GM12878 (cell line): ENCODE measurements around the gene ASAP2. TPM values are rescaled to one million over a fixed set of nuclear protein-coding genes. Genes with fewer than 3 reads are reported as not detected.

ENCODE experiments used
- ATAC-seq: fragments of 200-7000 bp; cut with Tn5 transposase; 3 replicates; pipeline ENCODE4 v1.9.1; 2020; ENCODE audit warnings: mild to moderate bottlenecking, moderate library complexity
- BruUV-seq: library from RNA; stranded (reverse); fragments of 400-500 nt; replicated peaks from 2 replicates; lab custom pipeline; 2021; lab: Mats Ljungman, UMichigan
- CTCF ChIA-PET: fragments of 300-600 bp; sonication (Branson Sonifier 250); formaldehyde crosslinking; extraction: SDS; loops from one replicate; lab custom pipeline; 2021; ENCODE audit warnings: inconsistent platforms; lab: Yijun Ruan, JAX
- POLR2A ChIA-PET: fragments of 350-600 bp; formaldehyde crosslinking; extraction: SDS; loops from one replicate; lab custom pipeline; 2021; ENCODE audit warnings: inconsistent platforms; lab: Charles Lee
- RAD21 ChIA-PET: fragments of 300-600 bp; sonication (Branson Sonifier 250); formaldehyde crosslinking; loops from one replicate; lab custom pipeline; 2023; ENCODE audit warnings: antibody characterized with exemption; ENCODE audit not compliant: unreplicated experiment; lab: Charles Lee
- SMC1A ChIA-PET: fragments of 300-600 bp; sonication (Branson Sonifier 250); formaldehyde crosslinking; loops from one replicate; lab custom pipeline; 2023; ENCODE audit not compliant: unreplicated experiment, uncharacterized antibody; lab: Charles Lee
- DNase-seq: peaks from one replicate; pipeline ENCODE4 v3.0.0-alpha.2; 2011; ENCODE audit warnings: low read depth, low spot score
- FAIRE-seq: peaks from 3 replicates; lab custom pipeline; 2011; peaks lifted over from hg19 to GRCh38; lab: Jason Lieb, UNC
- H2AFZ ChIP-seq: 2 replicates; pipeline ENCODE4 v1.6.0; 2011; ENCODE audit warnings: low read depth, low read length, control low read depth; ENCODE audit not compliant: control insufficient read depth
- H3K27ac ChIP-seq: 2 replicates; pipeline ENCODE4 v1.5.1; 2011; ENCODE audit warnings: control low read depth; ENCODE audit not compliant: control insufficient read depth, insufficient read depth
- H3K27me3 ChIP-seq, 2 experiments: replicated peaks in 1 of 2; 2 replicates each; pipeline versions ENCODE4 v1.6.0 to v1.6.1; 2011; ENCODE audit warnings: low read length in 1 of 2; ENCODE audit not compliant: control insufficient read depth in 2 of 2, insufficient read depth in 2 of 2
- H3K36me3 ChIP-seq, 2 experiments: 2 replicates each; pipeline ENCODE4 v1.5.1; 2011; ENCODE audit warnings: low read length in 1 of 2; ENCODE audit not compliant: control insufficient read depth in 2 of 2, insufficient read depth in 2 of 2
- H3K4me1 ChIP-seq: 2 replicates; pipeline ENCODE4 v1.6.1; 2011; ENCODE audit warnings: mild to moderate bottlenecking, low read length, moderate library complexity, mixed read lengths; ENCODE audit not compliant: control insufficient read depth, insufficient read depth
- H3K4me2 ChIP-seq: 2 replicates; pipeline ENCODE4 v1.6.0; 2011; ENCODE audit warnings: control low read depth; ENCODE audit not compliant: control insufficient read depth, insufficient read depth
- H3K4me3 ChIP-seq: fragments of 200-600 bp; sonication (generic); 2 replicates; pipeline ENCODE4 v1.5.1; 2016
- H3K79me2 ChIP-seq: 2 replicates; pipeline ENCODE4 v1.6.0; 2011; ENCODE audit warnings: low read length; ENCODE audit not compliant: control insufficient read depth, insufficient read depth
- H3K9ac ChIP-seq: 2 replicates; pipeline ENCODE4 v1.8.0; 2011; ENCODE audit warnings: low read length, control low read depth, mixed read lengths; ENCODE audit not compliant: control insufficient read depth, insufficient read depth
- H3K9me3 ChIP-seq: replicated peaks from 3 replicates; pipeline ENCODE4 v1.5.1; 2011; ENCODE audit warnings: mild to moderate bottlenecking, low read length; ENCODE audit not compliant: control insufficient read depth, insufficient read depth
- H4K20me1 ChIP-seq: 2 replicates; pipeline ENCODE4 v1.6.0; 2011; ENCODE audit not compliant: control insufficient read depth, insufficient read depth
- BCL11A ChIP-seq: IDR thresholded peaks from 2 replicates; pipeline ENCODE4 v1.6.1; 2011; ENCODE audit warnings: low read depth, low read length
- CREB1 ChIP-seq: IDR thresholded peaks from 2 replicates; pipeline ENCODE4 v1.6.1; 2012; ENCODE audit warnings: low read depth, mild to moderate bottlenecking, inconsistent platforms
- EZH2 ChIP-seq: IDR thresholded peaks from 2 replicates; pipeline ENCODE4 v1.6.1; 2012; ENCODE audit warnings: low read depth, mild to moderate bottlenecking, control low read depth, inconsistent platforms, low read length, borderline replicate concordance; ENCODE audit not compliant: control insufficient read depth
- POU2F2 ChIP-seq: IDR thresholded peaks from 3 replicates; pipeline ENCODE4 v1.6.1; 2011; ENCODE audit warnings: low read depth, mild to moderate bottlenecking, low read length, borderline replicate concordance
- ZBED1 ChIP-seq: IDR thresholded peaks from 2 replicates; pipeline ENCODE4 v1.6.1; 2016; ENCODE audit warnings: borderline replicate concordance
- ZNF274 ChIP-seq: IDR thresholded peaks from one replicate; pipeline ENCODE4 v1.8.0; 2011; ENCODE audit not compliant: insufficient read length, insufficient read depth
- WGBS: methylation state at CpG from one replicate; pipeline ENCODE4 v1.1.6; 2016; ENCODE audit warnings: low lambda C conversion rate; ENCODE audit not compliant: insufficient replicate concordance, insufficient coverage; ENCODE audit errors: missing lambda C conversion rate; 5-methylcytosine and 5-hydroxymethylcytosine counted together
- in situ Hi-C: fragments of 300-500 bp; cut with MboI; formaldehyde crosslinking; loops from 9 replicates; pipeline ENCODE4 v1.14.3; 2018; ENCODE audit warnings: mixed read lengths
- intact Hi-C: fragments of 100-400 bp; cut with micrococcal nuclease; formaldehyde crosslinking; loops from one replicate; pipeline ENCODE4 v1.14.2; 2022; ENCODE audit not compliant: unreplicated experiment
- polyA plus RNA-seq, 11 experiments: library from polyadenylated mRNA; depleted of rRNA in 4 of 11; unstranded in 6 of 11; stranded (reverse) in 5 of 11; fragments of >200 nt; fragmentation: Nextera tagmentation in 4 of 11; fragmentation: Illumina TruSeq in 1 of 11; extraction: Ambion mirVana in 4 of 11; extraction: Trizol in 1 of 11; gene quantifications; 1 replicate in 1 of 11; 2 replicates in 10 of 11; pipeline versions ENCODE4 v1.2.1 to v1.2.3, GENCODE V29; 2011 to 2016; ENCODE audit warnings: inconsistent platforms in 2 of 11, missing spikeins in 2 of 11, low read depth in 1 of 11
- total RNA-seq, 4 experiments: library from RNA; depleted of rRNA in 3 of 4; stranded (reverse); fragments of >200 nt in 3 of 4; fragmentation: Illumina TruSeq in 1 of 4; extraction: Trizol in 1 of 4; gene quantifications; 2 replicates each; pipeline versions ENCODE4 v1.2.1 to v1.2.3, GENCODE V29; 2013 to 2021
- TF ChIP-seq, protein P1 (sequence below): fragments of 450-650 bp; IDR thresholded peaks from 2 replicates; pipeline ENCODE4 v1.6.1; 2017; ENCODE audit warnings: mild to moderate bottlenecking, moderate library complexity

The ASAP2 gene
- total and polyA plus RNA-seq, 10 of the 15 experiments (the other 5 are each of a cell fraction or from before 2014, with no cell fraction given), result 0.05 to 0.27 (median 0.07) TPM; not detected in 4

DNA sequence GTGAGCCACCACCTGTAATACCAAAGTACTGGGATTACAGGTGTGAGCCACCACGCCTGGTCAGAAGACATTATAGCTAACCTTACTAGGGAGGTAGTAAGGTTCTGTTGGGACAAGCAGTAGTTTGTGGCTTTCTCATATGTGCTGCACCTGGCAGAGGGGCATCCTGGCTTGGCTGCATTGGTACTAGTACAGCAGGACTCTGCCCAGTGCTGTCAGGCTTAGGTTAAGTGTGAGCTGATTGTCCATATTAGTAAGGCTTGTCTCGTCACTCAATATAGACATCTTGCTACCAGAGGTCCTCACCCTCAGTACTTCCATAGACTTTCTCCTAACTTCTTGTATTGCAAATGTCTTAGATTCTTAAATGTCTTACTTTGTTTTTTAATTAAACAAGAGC lies 96.1 kb downstream of the ASAP2 start (continued):
- no peak for TF ChIP-seq CREB1
- TF ChIP-seq, all 136 proteins: peak for 0

DNA sequence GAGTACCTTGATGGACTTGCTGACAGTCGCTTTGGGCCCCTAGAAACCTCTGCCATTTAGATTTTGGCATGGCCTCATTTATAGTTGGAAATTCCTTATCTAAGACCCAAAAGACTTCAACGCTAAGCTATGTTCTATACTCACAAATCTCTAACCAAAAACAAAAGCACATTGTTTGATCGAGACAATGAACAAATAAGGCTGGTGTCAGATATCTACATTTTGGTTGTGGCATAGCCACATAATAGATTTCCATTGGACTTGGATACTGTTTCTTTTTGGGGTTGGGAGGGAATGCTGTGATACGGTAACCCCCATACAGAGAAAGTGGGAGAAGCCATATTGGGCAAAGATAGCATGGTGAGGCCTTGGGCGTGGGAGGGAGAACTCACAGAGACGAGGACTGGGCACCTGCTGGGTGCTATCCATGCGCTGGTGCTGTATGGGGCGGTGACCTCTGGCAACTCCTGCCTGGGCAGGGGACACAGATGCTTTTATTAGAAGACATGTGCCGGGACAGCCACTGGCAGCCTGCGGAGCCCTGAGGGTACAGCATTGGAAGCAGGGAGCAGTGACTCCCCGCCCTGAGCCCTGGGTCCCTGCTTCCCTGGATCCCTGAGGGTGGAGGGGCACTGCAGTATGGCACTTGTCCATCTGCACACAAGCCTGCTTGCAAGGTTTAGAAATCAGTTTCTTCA lies 97.1 kb downstream of the ASAP2 start:
- no peaks in the 10 kb centered on the region for H3K79me2 ChIP-seq

More for the DNA sequence above, 97.1 kb downstream of the ASAP2 start:
- SMC1A ChIA-PET, result no interaction called here
- FAIRE-seq, result no peak
- Histone ChIP-seq H3K4me2 (no peak overlapping the region), H3K27ac (no peak overlapping the region), H3K27me3 (no peaks in the 10 kb centered on the region), H3K4me1 (no peaks in the 10 kb centered on the region), H3K9me3 (no peaks in the 10 kb centered on the region), H2AFZ (no peak overlapping the region)
- no TSS peak for BruUV-seq
- RAD21 ChIA-PET, result no interaction called here
- DNase-seq, result no peak
- CTCF ChIA-PET, result no interaction called here
- ATAC-seq, result no peak
- in situ Hi-C loops, result no loop called here
- POLR2A ChIA-PET, result no interaction called here
- TF ChIP-seq POU2F2 (no peak), BCL11A (no peak), ZBED1 (no peak), EZH2 (no peak), ZNF274 (no peak)
- TF ChIP-seq, protein P1, sequence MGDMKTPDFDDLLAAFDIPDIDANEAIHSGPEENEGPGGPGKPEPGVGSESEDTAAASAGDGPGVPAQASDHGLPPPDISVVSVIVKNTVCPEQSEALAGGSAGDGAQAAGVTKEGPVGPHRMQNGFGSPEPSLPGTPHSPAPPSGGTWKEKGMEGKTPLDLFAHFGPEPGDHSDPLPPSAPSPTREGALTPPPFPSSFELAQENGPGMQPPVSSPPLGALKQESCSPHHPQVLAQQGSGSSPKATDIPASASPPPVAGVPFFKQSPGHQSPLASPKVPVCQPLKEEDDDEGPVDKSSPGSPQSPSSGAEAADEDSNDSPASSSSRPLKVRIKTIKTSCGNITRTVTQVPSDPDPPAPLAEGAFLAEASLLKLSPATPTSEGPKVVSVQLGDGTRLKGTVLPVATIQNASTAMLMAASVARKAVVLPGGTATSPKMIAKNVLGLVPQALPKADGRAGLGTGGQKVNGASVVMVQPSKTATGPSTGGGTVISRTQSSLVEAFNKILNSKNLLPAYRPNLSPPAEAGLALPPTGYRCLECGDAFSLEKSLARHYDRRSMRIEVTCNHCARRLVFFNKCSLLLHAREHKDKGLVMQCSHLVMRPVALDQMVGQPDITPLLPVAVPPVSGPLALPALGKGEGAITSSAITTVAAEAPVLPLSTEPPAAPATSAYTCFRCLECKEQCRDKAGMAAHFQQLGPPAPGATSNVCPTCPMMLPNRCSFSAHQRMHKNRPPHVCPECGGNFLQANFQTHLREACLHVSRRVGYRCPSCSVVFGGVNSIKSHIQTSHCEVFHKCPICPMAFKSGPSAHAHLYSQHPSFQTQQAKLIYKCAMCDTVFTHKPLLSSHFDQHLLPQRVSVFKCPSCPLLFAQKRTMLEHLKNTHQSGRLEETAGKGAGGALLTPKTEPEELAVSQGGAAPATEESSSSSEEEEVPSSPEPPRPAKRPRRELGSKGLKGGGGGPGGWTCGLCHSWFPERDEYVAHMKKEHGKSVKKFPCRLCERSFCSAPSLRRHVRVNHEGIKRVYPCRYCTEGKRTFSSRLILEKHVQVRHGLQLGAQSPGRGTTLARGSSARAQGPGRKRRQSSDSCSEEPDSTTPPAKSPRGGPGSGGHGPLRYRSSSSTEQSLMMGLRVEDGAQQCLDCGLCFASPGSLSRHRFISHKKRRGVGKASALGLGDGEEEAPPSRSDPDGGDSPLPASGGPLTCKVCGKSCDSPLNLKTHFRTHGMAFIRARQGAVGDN, result no peak
- TF ChIP-seq, all 136 proteins: peak for 0
- H3K9ac ChIP-seq, result no peak overlapping the region
- no peaks in the 10 kb centered on the region for H3K36me3 ChIP-seq
- no peak overlapping the region for H3K4me3 ChIP-seq
- intact Hi-C loops, result no loop called here
- WGBS, result 32% methylated on average over 11 of the region's 11 CpGs
- no peaks in the 10 kb centered on the region for H4K20me1 ChIP-seq
